Activated CD4-positive, alpha-beta T cell treated with anti-CD3 and anti-CD28 coated beads for 48 hours (primary cell): ENCODE results near the gene FCAMR.

Experiments used
- DNase-seq: peaks from one replicate; pipeline ENCODE4 v3.0.0-alpha.2; 2020

FCAMR gene

GRCh38 chr1:206955476-206956451 is 14.5 kb downstream of the FCAMR start:
- DNase-seq: peak; percentile 20

GRCh38 chr1:206954459-206955342 is 15.6 kb downstream of the FCAMR start:
- no peak for DNase-seq

GRCh38 chr1:206953626-206954025 is 16.6 kb downstream of the FCAMR start:
- no peak for DNase-seq

GRCh38 chr1:206953126-206953525 is 17.1 kb downstream of the FCAMR start:
- DNase-seq: no peak

- no peak for DNase-seq
These were observed 18.1 kb downstream of the FCAMR start for GRCh38 chr1:206952171-206952570.

GRCh38 chr1:206951318-206952100 is 18.8 kb downstream of the FCAMR start:
- no peak for DNase-seq

- no peak for DNase-seq
These were observed 20.6 kb downstream of the FCAMR start for GRCh38 chr1:206949641-206950040.

GRCh38 chr1:206949208-206949607 is 21.1 kb downstream of the FCAMR start:
- no peak for DNase-seq

- no peak for DNase-seq
These were observed 23.0 kb downstream of the FCAMR start for GRCh38 chr1:206947255-206947654.

GRCh38 chr1:206946261-206946660 is 24.0 kb downstream of the FCAMR start, which contains the start of gene PIGR:
PIGR (minus strand) TSS chr1:206946466; CDS start chr1:206940531, 5,935 bp downstream.
- no peak for DNase-seq

GRCh38 chr1:206945779-206946178 is 24.5 kb downstream of the FCAMR start:
- DNase-seq: no peak

GRCh38 chr1:206944703-206945102 is 25.6 kb downstream of the FCAMR start:
- DNase-seq: no peak

GRCh38 chr1:206941766-206942418 is 28.4 kb downstream of the FCAMR start:
- no peak for DNase-seq

- DNase-seq: no peak
These were observed 29.7 kb downstream of the FCAMR start for GRCh38 chr1:206940588-206940936.

- no peak for DNase-seq
These were observed 30.2 kb downstream of the FCAMR start for GRCh38 chr1:206939841-206940587.

- no peak for DNase-seq
These were observed 31.1 kb downstream of the FCAMR start for GRCh38 chr1:206939131-206939530.

- no peak for DNase-seq
These were observed 32.8 kb downstream of the FCAMR start for GRCh38 chr1:206937425-206937824.

GRCh38 chr1:206935491-206936067 is 34.7 kb downstream of the FCAMR start:
- DNase-seq: peak; percentile 78

GRCh38 chr1:206933333-206933945 is 36.8 kb downstream of the FCAMR start:
- DNase-seq: peak; percentile 80

- no peak for DNase-seq
These were observed 38.1 kb downstream of the FCAMR start for GRCh38 chr1:206932177-206932576.

- no peak for DNase-seq
These were observed 38.6 kb downstream of the FCAMR start for GRCh38 chr1:206931709-206932108.
